ENCODE data around the gene ZNF829. TPM values are rescaled to one million over a fixed set of nuclear protein-coding genes. Genes with fewer than 3 reads are reported as not detected.
A peak's percentile ranks its signal among the peaks of the same experiment; 100 is the strongest.

The ZNF829 gene
- 2.7 and 3.2 TPM in 2 replicates for total RNA-seq

DNA sequence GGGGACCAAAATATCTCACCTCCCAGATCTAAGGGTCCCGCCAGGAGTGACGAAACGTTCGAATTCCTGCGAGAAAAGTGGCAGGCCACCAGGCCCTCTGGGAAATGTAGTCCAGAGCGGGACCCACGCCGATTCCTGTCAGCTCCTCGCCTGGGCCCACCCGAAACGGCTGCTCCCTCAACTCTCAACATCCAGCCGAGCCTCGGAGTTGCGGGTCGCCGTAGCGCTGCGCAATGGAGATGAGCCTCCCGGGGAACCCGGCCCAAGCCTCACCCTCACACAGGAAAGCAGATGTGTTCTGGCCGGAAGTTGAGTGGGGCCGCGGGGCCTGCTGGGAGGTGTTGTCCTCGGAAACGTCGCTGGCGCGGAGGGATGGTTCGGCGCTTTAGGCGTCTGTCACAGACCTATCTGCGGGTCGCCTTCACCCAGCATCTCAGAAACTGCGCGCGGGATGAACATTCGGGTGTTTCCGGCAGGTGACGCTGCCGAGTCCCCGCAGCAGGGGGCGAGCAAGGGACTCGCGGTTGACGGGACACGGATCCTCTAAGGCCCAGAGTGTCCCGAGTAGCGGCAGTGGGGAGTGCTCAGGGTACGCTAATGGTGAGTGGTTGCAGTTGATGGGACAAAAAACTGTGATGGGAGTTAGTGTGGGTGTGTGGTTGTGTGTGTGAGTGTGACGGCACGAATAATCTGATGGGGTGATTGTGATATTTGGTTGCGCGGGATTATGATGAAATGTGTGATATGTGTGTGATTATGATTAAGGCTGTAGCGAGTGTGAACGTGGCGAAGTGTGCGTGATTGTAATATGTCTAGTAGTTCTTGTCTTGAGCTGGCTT, at the start of gene ZNF829, which contains the start of gene ZNF568:
ZNF829 (minus strand) TSS at position 300 of the 839 bp plus-strand sequence. CDS start 1,124 bp downstream, outside the sequence.
ZNF568 (plus strand) TSS at position 341 of the 839 bp plus-strand sequence. CDS start 6,439 bp downstream, outside the sequence.
- peak; percentile 47 for DNase-seq (ENCODE audit: low read depth)
- peak within 1 kb of the TSS; percentile 87 for H3K4me3 ChIP-seq (ENCODE audit: low read depth, low read length)
- TF ChIP-seq, protein P1, sequence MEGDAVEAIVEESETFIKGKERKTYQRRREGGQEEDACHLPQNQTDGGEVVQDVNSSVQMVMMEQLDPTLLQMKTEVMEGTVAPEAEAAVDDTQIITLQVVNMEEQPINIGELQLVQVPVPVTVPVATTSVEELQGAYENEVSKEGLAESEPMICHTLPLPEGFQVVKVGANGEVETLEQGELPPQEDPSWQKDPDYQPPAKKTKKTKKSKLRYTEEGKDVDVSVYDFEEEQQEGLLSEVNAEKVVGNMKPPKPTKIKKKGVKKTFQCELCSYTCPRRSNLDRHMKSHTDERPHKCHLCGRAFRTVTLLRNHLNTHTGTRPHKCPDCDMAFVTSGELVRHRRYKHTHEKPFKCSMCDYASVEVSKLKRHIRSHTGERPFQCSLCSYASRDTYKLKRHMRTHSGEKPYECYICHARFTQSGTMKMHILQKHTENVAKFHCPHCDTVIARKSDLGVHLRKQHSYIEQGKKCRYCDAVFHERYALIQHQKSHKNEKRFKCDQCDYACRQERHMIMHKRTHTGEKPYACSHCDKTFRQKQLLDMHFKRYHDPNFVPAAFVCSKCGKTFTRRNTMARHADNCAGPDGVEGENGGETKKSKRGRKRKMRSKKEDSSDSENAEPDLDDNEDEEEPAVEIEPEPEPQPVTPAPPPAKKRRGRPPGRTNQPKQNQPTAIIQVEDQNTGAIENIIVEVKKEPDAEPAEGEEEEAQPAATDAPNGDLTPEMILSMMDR (conservative IDR thresholded peaks at IDR 0.05; ENCODE audit: low read depth, low read length) = peak; percentile 67

DNA sequence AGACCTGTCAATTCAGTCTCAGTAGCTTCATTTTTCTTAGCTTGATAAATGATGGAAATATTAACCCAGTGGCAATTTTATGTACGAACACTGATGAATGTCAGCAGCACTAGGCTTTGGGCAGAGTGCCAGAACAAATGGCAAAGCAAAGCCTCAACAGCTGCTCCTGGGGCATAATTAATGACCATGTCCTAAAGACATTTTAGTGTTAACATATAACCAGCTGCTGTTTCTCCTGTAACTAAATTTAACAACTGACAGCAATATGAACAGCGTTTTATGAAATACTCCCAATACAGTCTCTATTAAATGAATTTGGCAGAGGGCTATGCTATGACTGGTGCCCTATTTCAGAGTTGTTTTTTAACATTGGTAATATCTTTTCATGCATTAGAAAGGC, 47.2 kb upstream of the ZNF829 start:
- TF ChIP-seq, protein P1 (conservative IDR thresholded peaks at IDR 0.05; ENCODE audit: low read depth, low read length) = no peak

DNA sequence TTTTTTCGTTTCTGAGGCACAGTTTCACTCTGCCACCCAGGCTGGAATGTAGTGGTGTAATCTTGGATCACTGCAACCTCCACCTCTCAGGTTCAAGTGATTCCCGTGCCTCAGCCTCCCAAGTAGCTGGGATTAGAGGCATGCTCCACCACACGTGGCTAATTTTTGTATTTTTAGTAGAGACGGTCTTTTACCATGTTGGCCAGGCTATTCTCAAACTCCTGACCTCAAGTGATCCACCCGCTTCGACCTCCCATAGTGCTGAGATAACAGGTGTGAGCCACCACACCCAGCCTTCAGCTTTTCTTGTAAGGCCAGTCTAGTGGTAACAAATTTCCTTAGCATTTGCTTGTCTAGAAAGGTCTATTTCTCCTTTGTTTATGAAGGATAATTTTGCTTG, 46.3 kb upstream of the ZNF829 start:
- TF ChIP-seq, protein P1 (conservative IDR thresholded peaks at IDR 0.05; ENCODE audit: low read depth, low read length) = no peak
- no peak overlapping the region for H3K4me3 ChIP-seq (ENCODE audit: low read depth, low read length)
- DNase-seq (ENCODE audit: low read depth) = no peak

More for the DNA sequence above, 47.2 kb upstream of the ZNF829 start:
- DNase-seq (ENCODE audit: low read depth) = no peak
- no peak overlapping the region for H3K4me3 ChIP-seq (ENCODE audit: low read depth, low read length)

DNA sequence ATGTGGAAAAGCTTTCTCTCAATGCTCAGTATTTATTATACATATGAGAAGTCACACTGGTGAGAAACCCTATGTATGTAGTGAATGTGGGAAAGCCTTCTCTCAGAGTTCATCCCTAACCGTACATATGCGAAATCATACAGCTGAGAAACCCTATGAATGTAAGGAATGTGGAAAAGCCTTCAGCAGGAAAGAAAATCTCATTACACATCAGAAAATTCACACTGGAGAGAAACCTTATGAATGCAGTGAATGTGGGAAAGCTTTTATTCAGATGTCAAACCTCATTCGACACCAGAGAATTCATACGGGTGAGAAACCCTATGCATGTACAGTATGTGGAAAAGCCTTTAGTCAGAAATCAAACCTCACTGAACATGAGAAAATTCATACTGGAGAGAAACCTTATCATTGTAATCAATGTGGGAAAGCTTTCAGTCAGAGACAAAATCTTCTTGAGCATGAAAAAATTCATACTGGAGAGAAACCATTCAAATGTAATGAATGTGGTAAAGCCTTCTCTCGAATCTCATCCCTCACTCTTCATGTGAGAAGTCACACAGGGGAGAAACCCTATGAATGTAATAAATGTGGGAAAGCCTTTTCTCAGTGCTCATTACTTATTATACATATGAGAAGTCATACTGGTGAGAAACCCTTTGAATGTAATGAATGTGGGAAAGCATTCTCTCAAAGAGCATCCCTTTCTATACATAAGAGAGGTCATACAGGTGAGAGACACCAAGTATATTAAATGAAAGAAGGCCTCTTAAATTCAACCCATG, 34.4 kb upstream of the ZNF829 start:
- H3K4me3 ChIP-seq (ENCODE audit: low read depth, low read length) = no peak overlapping the region
- TF ChIP-seq, protein P1 (conservative IDR thresholded peaks at IDR 0.05; ENCODE audit: low read depth, low read length) = no peak
- no peak for DNase-seq (ENCODE audit: low read depth)

DNA sequence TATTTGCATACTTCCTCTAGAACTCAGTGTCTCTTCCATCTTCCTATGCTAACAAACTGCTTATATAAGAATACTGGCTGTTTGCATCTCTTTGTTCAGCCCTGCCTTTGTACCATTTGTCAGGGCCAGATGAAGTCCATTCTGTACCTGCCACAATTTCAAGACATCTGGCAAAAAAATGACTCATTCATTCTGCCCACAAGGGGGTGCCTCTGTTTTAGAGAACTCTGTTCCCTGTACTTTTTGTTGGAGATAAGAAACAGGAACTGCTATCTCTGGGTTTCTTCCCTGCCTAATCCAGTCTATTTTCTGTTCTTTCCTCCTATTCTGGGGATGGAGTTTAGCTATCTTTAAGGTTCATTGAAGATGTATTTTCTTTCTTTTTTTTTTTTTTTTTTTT, 23.1 kb upstream of the ZNF829 start:
- no peak for DNase-seq (ENCODE audit: low read depth)
- TF ChIP-seq, protein P1 (conservative IDR thresholded peaks at IDR 0.05; ENCODE audit: low read depth, low read length) = peak; percentile 4
- no peak overlapping the region for H3K4me3 ChIP-seq (ENCODE audit: low read depth, low read length)

DNA sequence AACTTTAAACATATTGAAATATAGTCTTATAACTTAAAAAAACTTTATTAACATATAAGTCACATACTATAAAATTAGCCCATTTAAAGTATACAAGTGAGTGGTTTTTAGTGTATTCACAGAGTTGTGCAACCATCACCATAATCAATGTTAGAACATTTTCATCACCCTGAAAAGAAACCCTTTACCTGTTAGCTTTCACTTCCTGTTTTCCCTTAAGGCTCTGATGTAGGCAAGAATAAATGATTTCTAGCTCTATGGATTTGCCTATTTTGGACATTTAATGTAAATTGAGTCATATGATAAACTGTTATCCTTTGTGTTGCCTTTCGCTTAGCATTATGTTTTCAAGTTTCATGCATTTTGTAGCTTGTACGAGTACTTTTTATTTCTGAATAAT, 15.6 kb upstream of the ZNF829 start:
- TF ChIP-seq, protein P1 (conservative IDR thresholded peaks at IDR 0.05; ENCODE audit: low read depth, low read length) = no peak
- H3K4me3 ChIP-seq (ENCODE audit: low read depth, low read length) = no peak overlapping the region
- no peak for DNase-seq (ENCODE audit: low read depth)

Data from epithelial cell of proximal tubule (primary cell).